HEK293 (cell line): ENCODE measurements around the gene TLCD3B.

Experiments
- CTCF ChIA-PET: fragments of 350-600 bp; formaldehyde crosslinking; extraction: SDS; loops from one replicate; lab custom pipeline; 2021; ENCODE audit warnings: antibody characterized with exemption; lab: Yijun Ruan, JAX
- POLR2A ChIA-PET: fragments of 300-600 bp; formaldehyde crosslinking; extraction: SDS; loops from one replicate; lab custom pipeline; 2020; ENCODE audit warnings: antibody characterized with exemption, inconsistent platforms; lab: Yijun Ruan, JAX
- H3K27ac ChIP-seq: fragments of 200-500 bp; sonication (Bioruptor generic); 2 replicates; pipeline ENCODE4 v1.5.1; 2014; ENCODE audit warnings: low read depth, low read length, control low read depth, inconsistent platforms; ENCODE audit errors: extremely low read depth
- H3K36me3 ChIP-seq, 2 experiments: fragments of 200-500 bp in 1 of 2; sonication (Bioruptor generic) in 1 of 2; 1 replicate in 1 of 2; 2 replicates in 1 of 2; pipeline ENCODE4 v1.5.1; 2014 to 2017; ENCODE audit warnings: inconsistent platforms in 2 of 2, low read length in 2 of 2; ENCODE audit not compliant: control insufficient read depth in 2 of 2, insufficient read depth in 1 of 2
- H3K4me1 ChIP-seq: fragments of 200-500 bp; sonication (Bioruptor generic); 2 replicates; pipeline ENCODE4 v1.5.1; 2014; ENCODE audit warnings: mild to moderate bottlenecking, low read length, inconsistent platforms; ENCODE audit not compliant: control insufficient read depth, insufficient read depth
- H3K4me3 ChIP-seq: 2 replicates; pipeline ENCODE4 v1.5.1; 2011; ENCODE audit warnings: low read depth, mild to moderate bottlenecking, control low read depth, low read length, moderate library complexity
- H3K9me3 ChIP-seq: fragments of 200-500 bp; sonication (Bioruptor generic); 2 replicates; pipeline ENCODE4 v1.5.1; 2014; ENCODE audit warnings: low read depth, low read length, inconsistent platforms; ENCODE audit not compliant: control insufficient read depth, insufficient read depth
- ELK4 ChIP-seq: IDR thresholded peaks from 2 replicates; pipeline ENCODE4 v1.6.1; 2011; ENCODE audit warnings: mild to moderate bottlenecking, low read depth, low read length, borderline replicate concordance
- PATZ1 ChIP-seq: fragments of 450-650 bp; formaldehyde crosslinking; IDR thresholded peaks from 2 replicates; pipeline ENCODE4 v1.5.1; 2016; ENCODE audit warnings: missing biosample characterization, missing genetic modification characterization
- PRDM1 ChIP-seq: fragments of 450-650 bp; formaldehyde crosslinking; IDR thresholded peaks from 2 replicates; pipeline ENCODE4; 2016; ENCODE audit warnings: missing biosample characterization, missing genetic modification characterization
- PRDM2 ChIP-seq: fragments of 450-650 bp; formaldehyde crosslinking; IDR thresholded peaks from 2 replicates; pipeline ENCODE4 v1.5.1; 2016; ENCODE audit warnings: missing biosample characterization, missing genetic modification characterization, borderline replicate concordance
- REST ChIP-seq: fragments of 450-650 bp; formaldehyde crosslinking; IDR thresholded peaks from 2 replicates; pipeline ENCODE4 v1.5.1; 2016; ENCODE audit warnings: missing biosample characterization, missing genetic modification characterization
- SETDB1 ChIP-seq: IDR thresholded peaks from one replicate; pipeline ENCODE4 v1.6.1; 2017; ENCODE audit warnings: mild to moderate bottlenecking, low read length, moderate library complexity, mixed read lengths; ENCODE audit not compliant: insufficient read length
- YY2 ChIP-seq: fragments of 450-650 bp; formaldehyde crosslinking; IDR thresholded peaks from 2 replicates; pipeline ENCODE4 v1.5.1; 2016; ENCODE audit warnings: missing biosample characterization, missing genetic modification characterization
- ZFP37 ChIP-seq: fragments of 450-650 bp; formaldehyde crosslinking; IDR thresholded peaks from 2 replicates; pipeline ENCODE4 v1.5.1; 2016; ENCODE audit warnings: missing biosample characterization, missing genetic modification characterization
- ZNF148 ChIP-seq: fragments of 450-650 bp; formaldehyde crosslinking; IDR thresholded peaks from 2 replicates; pipeline ENCODE4 v1.5.0; 2017; ENCODE audit warnings: missing biosample characterization, missing genetic modification characterization, borderline replicate concordance
- ZNF341 ChIP-seq: fragments of 450-650 bp; formaldehyde crosslinking; IDR thresholded peaks from 2 replicates; pipeline ENCODE4; 2016; ENCODE audit warnings: low read depth, missing biosample characterization, missing genetic modification characterization
- ZNF366 ChIP-seq: fragments of 450-650 bp; formaldehyde crosslinking; conservative IDR thresholded peaks from 2 replicates; pipeline ENCODE4 v1.5.1; 2016; ENCODE audit warnings: missing biosample characterization, missing genetic modification characterization
- ZNF473 ChIP-seq: fragments of 450-650 bp; formaldehyde crosslinking; IDR thresholded peaks from 2 replicates; pipeline ENCODE4 v1.5.1; 2017; ENCODE audit warnings: missing biosample characterization, missing genetic modification characterization
- ZNF571 ChIP-seq: fragments of 450-650 bp; formaldehyde crosslinking; IDR thresholded peaks from 2 replicates; pipeline ENCODE4 v1.5.0; 2017; ENCODE audit warnings: missing biosample characterization, missing genetic modification characterization
- ZNF792 ChIP-seq: fragments of 450-650 bp; formaldehyde crosslinking; IDR thresholded peaks from 2 replicates; pipeline ENCODE4 v1.5.1; 2016; ENCODE audit warnings: missing biosample characterization, missing genetic modification characterization

Gene TLCD3B

GRCh38 chr16:29994600-29995323 lies 36.3 kb downstream of the TLCD3B start (continued):
- TF ChIP-seq PRDM2: no peak
- TF ChIP-seq, all 188 proteins: peak for 6

GRCh38 chr16:29993903-29994599 lies 37.0 kb downstream of the TLCD3B start:
- CTCF ChIA-PET: interaction anchor here (0.5 to 1.6 kb wide), 5 partner anchors 25 to 178 kb away, joined by 3 to 4 read pairs (median 3); partner anchors contain the start of gene PAGR1
- H3K36me3 ChIP-seq: peaks cover 16 to 78% of the 10 kb centered on the region in 2 experiments
- no peak overlapping the region for H3K4me3 ChIP-seq
- POLR2A ChIA-PET: interaction anchor here (0.6 to 4.0 kb wide), 12 partner anchors 8 to 186 kb away, joined by 3 to 42 read pairs (median 3); partner anchors contain the start of genes KCTD13, TAOK2 and TMEM219
- no peaks in the 10 kb centered on the region for H3K9me3 ChIP-seq
- TF ChIP-seq ZNF473 (tag by site-specific recombination) (no peak), ZNF148 (tag by site-specific recombination) (0 out of 2 replicates have a peak, but pooled peaks have one; percentile 39), ELK4 (no peak), YY2 (tag by site-specific recombination) (0 out of 2 replicates have a peak, but pooled peaks have one; percentile 12), REST (tag by site-specific recombination) (peak; percentile 41; the same call in 1 of the 2 replicates), ZNF571 (no peak), ZNF341 (tag by site-specific recombination) (peak; percentile 79), ZNF792 (no peak), PRDM1 (peak; percentile 97), SETDB1 (no peak), ZNF366 (tag by site-specific recombination) (peak; percentile 83), ZFP37 (tag by site-specific recombination) (no peak), PATZ1 (tag by site-specific recombination) (0 out of 2 replicates have a peak, but pooled peaks have one; percentile 23)
- TF ChIP-seq, all 188 proteins: peak for 7
- H3K4me1 ChIP-seq: no peaks in the 10 kb centered on the region; the same call in 1 of the 2 replicates
- H3K27ac ChIP-seq: peak overlapping the region; percentile 34
